Uterus (tissue), 4 donors: ENCODE results near the gene ZBTB7C. TPM values are rescaled to one million over a fixed set of nuclear protein-coding genes. Genes with fewer than 3 reads are reported as not detected.

Experiments
- DNase-seq, 2 donors: peaks; one replicate each; pipeline ENCODE4 v3.0.0-alpha.2; 2019 to 2020
- H3K27ac ChIP-seq, 2 donors: fragments of 200-600 bp; sonication (generic); 1 replicate in 1 of 2; 2 replicates in 1 of 2; pipeline ENCODE4 v1.5.1; 2016 to 2018
- H3K27me3 ChIP-seq, 2 donors: fragments of 200-600 bp; sonication (generic); one replicate each; pipeline ENCODE4 v1.5.1; 2018 to 2019; ENCODE audit warnings: control low read depth in 1 of 2
- H3K36me3 ChIP-seq, 2 donors: fragments of 200-600 bp; sonication (generic); one replicate each; pipeline ENCODE4 v1.5.1; 2019; ENCODE audit warnings: control low read depth in 1 of 2
- H3K4me1 ChIP-seq, 2 donors: fragments of 200-600 bp; sonication (generic); one replicate each; pipeline ENCODE4 v1.5.1; 2018 to 2019; ENCODE audit warnings: control low read depth in 1 of 2
- H3K4me3 ChIP-seq, 2 donors: fragments of 200-600 bp; sonication (generic); 1 replicate in 1 of 2; 2 replicates in 1 of 2; pipeline ENCODE4 v1.5.1; 2018 to 2019; ENCODE audit warnings: mild to moderate bottlenecking in 1 of 2
- H3K9me3 ChIP-seq, 2 donors: fragments of 200-600 bp; sonication (generic); one replicate each; pipeline ENCODE4 v1.5.1; 2019; ENCODE audit warnings: control low read depth in 1 of 2
- POLR2A ChIP-seq, 2 donors: fragments of 450-650 bp; IDR thresholded peaks; one replicate each; pipeline ENCODE4 v1.6.1; 2016; ENCODE audit warnings: antibody characterized with exemption in 2 of 2, mild to moderate bottlenecking in 1 of 2, moderate library complexity in 1 of 2
- intact Hi-C: fragments of 100-400 bp; cut with DNase I; formaldehyde crosslinking; loops from one replicate; pipeline ENCODE4 v1.15.1; 2023; ENCODE audit warnings: low total_unique reads
- total RNA-seq, 4 donors: library from RNA; depleted of rRNA in 3 of 4; stranded (reverse); fragments of >200 nt in 3 of 4; gene quantifications; one replicate each; pipeline versions ENCODE4 v1.1.0 to v1.2.4, GENCODE V29; 2014 to 2023
- TF ChIP-seq, protein P1 (sequence below), 4 experiments: fragments of 200-600 bp in 2 of 4; fragments of 450-650 bp in 2 of 4; sonication (generic) in 2 of 4; IDR thresholded peaks; one replicate each; pipeline ENCODE4 v1.5.1; 2016 to 2019; ENCODE audit warnings: antibody characterized with exemption in 4 of 4, mild to moderate bottlenecking in 2 of 4, moderate library complexity in 1 of 4
- donor health status: DM: yes; HTN: yes; CAD: no.

The ZBTB7C gene
- total RNA-seq, 4 donors from 2014 or later = 1.0 to 11.2 (median 7.9) TPM

DNA sequence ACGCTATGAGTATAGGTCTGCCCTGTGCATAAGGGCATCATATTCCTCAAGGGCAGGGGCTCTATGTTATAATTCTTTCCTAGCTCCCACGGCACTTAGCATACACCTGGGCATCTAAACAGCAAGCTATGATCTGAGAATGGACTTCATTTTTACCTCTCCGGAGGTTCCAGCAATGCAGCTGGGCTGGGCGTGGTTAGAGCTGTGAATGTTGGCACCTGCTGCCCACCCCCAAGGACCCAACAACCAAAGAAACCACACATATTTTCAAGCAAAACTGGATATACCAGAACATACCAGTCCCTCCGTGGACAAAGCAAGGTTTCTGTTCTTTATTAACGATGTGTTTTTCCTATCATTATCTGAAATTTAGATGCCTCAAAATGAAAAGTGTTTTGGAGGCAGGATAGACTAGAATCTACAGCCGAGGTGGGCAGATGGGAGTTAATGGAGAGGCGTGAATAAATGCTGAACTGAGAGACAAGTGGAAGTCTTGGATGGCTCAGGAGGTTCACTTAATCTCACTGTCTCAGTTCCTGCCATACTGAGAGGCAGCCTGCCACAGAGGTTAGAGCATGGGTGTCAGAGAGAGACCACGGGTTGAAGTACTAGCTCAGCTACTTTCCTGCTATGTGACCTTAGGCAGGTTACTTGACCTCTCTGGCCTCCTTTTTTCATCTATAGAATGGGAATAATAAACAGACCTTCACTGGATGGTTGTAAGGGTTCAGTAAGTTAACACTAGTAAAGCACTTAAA, 292.1 kb downstream of the ZBTB7C start:
- Histone ChIP-seq H3K4me3 (no peak overlapping the region), H3K27me3 (no peaks in the 10 kb centered on the region), H3K4me1 (no peaks in the 10 kb centered on the region), H3K36me3 (no peaks in the 10 kb centered on the region), H3K27ac (no peak overlapping the region), H3K9me3 (no peaks in the 10 kb centered on the region)
- DNase-seq = no peak
- intact Hi-C loops = no loop called here
- no peak for TF ChIP-seq POLR2A (IDR thresholded peaks at IDR 0.05)
- TF ChIP-seq, protein P1, sequence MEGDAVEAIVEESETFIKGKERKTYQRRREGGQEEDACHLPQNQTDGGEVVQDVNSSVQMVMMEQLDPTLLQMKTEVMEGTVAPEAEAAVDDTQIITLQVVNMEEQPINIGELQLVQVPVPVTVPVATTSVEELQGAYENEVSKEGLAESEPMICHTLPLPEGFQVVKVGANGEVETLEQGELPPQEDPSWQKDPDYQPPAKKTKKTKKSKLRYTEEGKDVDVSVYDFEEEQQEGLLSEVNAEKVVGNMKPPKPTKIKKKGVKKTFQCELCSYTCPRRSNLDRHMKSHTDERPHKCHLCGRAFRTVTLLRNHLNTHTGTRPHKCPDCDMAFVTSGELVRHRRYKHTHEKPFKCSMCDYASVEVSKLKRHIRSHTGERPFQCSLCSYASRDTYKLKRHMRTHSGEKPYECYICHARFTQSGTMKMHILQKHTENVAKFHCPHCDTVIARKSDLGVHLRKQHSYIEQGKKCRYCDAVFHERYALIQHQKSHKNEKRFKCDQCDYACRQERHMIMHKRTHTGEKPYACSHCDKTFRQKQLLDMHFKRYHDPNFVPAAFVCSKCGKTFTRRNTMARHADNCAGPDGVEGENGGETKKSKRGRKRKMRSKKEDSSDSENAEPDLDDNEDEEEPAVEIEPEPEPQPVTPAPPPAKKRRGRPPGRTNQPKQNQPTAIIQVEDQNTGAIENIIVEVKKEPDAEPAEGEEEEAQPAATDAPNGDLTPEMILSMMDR (IDR thresholded peaks at IDR 0.05) = no peak

DNA sequence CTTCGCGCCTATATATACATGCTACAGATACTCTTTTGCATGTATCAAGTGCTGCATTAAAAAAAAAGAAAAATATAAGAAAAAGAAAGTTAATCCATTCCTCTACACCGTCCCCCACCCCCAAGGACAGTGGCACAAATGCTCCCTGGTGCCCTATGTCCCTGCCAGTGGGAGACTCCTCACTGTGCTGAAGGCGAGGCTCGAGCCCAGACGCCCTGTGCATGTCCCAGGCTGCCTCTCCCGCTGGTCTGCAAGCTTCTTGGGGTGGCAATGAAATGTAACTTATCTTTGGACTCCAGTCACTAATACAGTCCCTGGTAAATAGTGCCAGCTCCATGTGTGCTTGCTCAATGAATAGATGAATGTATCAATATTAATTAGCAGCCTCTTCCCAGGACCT, 293.2 kb downstream of the ZBTB7C start:
- Histone ChIP-seq H3K36me3 (no peaks in the 10 kb centered on the region), H3K9me3 (no peaks in the 10 kb centered on the region), H3K27ac (no peak overlapping the region), H3K27me3 (no peaks in the 10 kb centered on the region), H3K4me3 (no peak overlapping the region), H3K4me1 (no peaks in the 10 kb centered on the region)
- intact Hi-C loops = no loop called here
- DNase-seq = no peak
- no peak for TF ChIP-seq POLR2A (IDR thresholded peaks at IDR 0.05)
- TF ChIP-seq, protein P1 (IDR thresholded peaks at IDR 0.05) = no peak

DNA sequence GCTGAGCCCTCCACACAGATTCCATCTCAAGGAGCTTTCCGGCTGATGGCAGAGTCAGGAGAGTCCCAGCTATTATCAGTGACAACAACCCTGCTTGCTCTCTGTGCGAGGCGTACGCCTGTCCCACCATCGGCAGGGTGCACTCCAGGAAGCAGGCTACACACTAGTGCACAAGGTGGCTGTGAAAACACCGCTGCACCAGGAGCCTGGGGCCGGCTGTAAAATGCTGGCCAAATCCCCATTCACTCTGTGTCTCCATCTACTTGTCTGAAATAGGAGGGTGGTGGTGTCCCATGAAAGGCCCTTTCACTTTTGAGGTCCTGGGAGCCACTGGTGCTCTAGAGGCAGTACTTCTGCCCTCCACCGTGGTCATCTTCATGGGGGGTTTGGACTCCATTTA, 295.5 kb downstream of the ZBTB7C start:
- TF ChIP-seq POLR2A (IDR thresholded peaks at IDR 0.05) = no peak
- TF ChIP-seq, protein P1 (IDR thresholded peaks at IDR 0.05) = no peak
- no peaks in the 10 kb centered on the region for H3K9me3 ChIP-seq
- no peak overlapping the region for H3K27ac ChIP-seq
- H3K4me1 ChIP-seq = no peaks in the 10 kb centered on the region
- H3K27me3 ChIP-seq = no peaks in the 10 kb centered on the region
- no peak for DNase-seq
- no peaks in the 10 kb centered on the region for H3K36me3 ChIP-seq
- H3K4me3 ChIP-seq = no peak overlapping the region
- intact Hi-C loops = no loop called here

DNA sequence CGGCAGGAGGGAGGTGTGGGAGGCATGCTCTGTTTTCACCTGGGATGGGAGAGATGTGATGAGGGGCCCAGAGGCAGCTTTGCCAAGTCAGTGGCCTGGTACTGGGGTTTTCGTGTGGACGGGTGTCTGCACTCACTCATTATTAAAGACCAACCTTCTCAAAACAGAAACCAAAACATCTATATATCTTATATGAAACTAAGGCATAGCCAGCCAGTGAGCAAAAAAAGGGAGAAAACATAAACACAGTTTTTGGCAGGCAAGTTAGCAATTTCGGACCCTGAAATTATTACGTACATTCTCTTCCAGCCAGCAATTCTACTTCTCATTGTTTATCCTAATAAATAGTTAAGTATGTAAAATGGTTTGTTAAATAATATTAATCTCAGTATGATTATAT, 297.6 kb downstream of the ZBTB7C start:
- intact Hi-C loops = no loop called here
- H3K4me3 ChIP-seq = no peak overlapping the region
- no peak for TF ChIP-seq POLR2A (IDR thresholded peaks at IDR 0.05)
- TF ChIP-seq, protein P1 (IDR thresholded peaks at IDR 0.05) = no peak
- no peaks in the 10 kb centered on the region for H3K9me3 ChIP-seq
- H3K27ac ChIP-seq = no peak overlapping the region
- no peaks in the 10 kb centered on the region for H3K27me3 ChIP-seq
- DNase-seq = no peak
- no peaks in the 10 kb centered on the region for H3K4me1 ChIP-seq
- H3K36me3 ChIP-seq = no peaks in the 10 kb centered on the region

DNA sequence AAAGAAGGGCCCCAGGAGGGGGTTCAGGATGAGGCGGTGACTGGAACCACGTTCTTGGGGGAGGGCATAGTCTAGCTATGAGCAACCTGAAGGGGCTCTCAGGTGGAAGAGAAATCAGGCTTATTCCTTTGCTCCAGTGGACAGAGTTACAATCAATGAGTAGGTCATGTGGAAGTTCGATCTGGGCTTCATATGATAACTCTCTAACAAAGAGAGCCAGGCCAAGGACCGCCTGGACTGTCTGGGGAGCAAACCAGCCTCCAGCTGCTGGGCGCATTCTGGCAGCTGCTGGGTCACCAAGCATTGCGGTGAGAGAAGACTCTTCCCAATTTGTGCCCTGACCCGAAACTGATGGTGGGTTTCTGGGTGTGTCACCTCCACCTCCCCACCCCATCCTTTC, 298.4 kb downstream of the ZBTB7C start:
- intact Hi-C loops = no loop called here
- Histone ChIP-seq H3K9me3 (no peaks in the 10 kb centered on the region), H3K4me1 (no peaks in the 10 kb centered on the region), H3K4me3 (no peak overlapping the region), H3K27me3 (no peaks in the 10 kb centered on the region), H3K36me3 (no peaks in the 10 kb centered on the region), H3K27ac (no peak overlapping the region)
- no peak for TF ChIP-seq POLR2A (IDR thresholded peaks at IDR 0.05)
- TF ChIP-seq, protein P1 (IDR thresholded peaks at IDR 0.05) = no peak
- DNase-seq = no peak
